HS-5 (cell line): ENCODE results near the gene HOXB3.

Experiments used
- DNase-seq: peaks from one replicate; pipeline ENCODE4 v3.0.0-alpha.2; 2012; ENCODE audit warnings: low read depth

The HOXB3 gene

GRCh38 chr17:48597778-48598631, 8.0 kb upstream of the HOXB3 start:
- DNase-seq, result no peak

DNA sequence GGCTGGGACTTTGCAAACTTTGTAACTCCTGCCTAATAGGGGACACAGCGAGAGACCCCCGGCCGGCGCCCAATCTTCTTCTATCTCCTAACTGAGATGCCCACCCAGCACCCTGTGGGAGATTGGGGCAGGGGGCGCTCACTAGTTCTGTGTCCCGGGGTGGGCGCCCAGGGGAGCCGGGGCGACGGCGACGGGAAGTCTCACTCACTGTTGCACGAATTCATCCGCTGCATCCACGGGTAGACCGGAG, 7.4 kb upstream of the HOXB3 start:
- DNase-seq, result no peak

- DNase-seq, result no peak
These were observed 6.9 kb upstream of the HOXB3 start for GRCh38 chr17:48596735-48597527.

- DNase-seq, result no peak
These were observed 6.1 kb upstream of the HOXB3 start for GRCh38 chr17:48596000-48596734.

- DNase-seq, result no peak
These were observed 5.4 kb upstream of the HOXB3 start for GRCh38 chr17:48595278-48595999.

GRCh38 chr17:48594538-48595277, 4.7 kb upstream of the HOXB3 start:
- no peak for DNase-seq

GRCh38 chr17:48593840-48594537, 3.9 kb upstream of the HOXB3 start:
- no peak for DNase-seq

- no peak for DNase-seq
These were observed 3.2 kb upstream of the HOXB3 start, which contains the start of gene HOXB5 for GRCh38 chr17:48593126-48593829. TSS of gene HOXB5 (minus strand) at chr17:48593779. CDS start at chr17:48593682, 97 bp downstream.

GRCh38 chr17:48592577-48592976, 2.5 kb upstream of the HOXB3 start:
- DNase-seq, result no peak

DNA sequence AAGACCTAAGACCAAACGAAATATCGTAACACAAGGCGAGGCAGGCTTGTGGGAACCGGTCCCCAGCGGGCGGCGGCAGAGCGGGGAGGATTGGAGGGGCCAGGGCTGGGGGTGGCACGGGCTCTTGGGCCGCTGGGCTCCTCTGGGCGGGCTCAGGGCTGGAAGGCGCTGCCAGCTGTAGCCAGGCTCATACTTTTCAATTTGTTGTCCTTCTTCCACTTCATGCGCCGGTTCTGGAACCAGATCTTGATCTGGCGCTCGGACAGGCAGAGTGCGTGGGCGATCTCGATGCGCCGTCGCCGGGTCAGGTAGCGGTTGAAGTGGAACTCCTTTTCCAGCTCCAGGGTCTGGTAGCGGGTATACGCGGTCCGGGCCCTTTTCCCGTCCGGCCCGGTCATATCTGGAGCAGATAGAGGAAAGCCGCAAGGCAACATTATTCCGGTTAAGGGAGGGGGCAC, 2.0 kb upstream of the HOXB3 start:
- DNase-seq, result no peak

DNA sequence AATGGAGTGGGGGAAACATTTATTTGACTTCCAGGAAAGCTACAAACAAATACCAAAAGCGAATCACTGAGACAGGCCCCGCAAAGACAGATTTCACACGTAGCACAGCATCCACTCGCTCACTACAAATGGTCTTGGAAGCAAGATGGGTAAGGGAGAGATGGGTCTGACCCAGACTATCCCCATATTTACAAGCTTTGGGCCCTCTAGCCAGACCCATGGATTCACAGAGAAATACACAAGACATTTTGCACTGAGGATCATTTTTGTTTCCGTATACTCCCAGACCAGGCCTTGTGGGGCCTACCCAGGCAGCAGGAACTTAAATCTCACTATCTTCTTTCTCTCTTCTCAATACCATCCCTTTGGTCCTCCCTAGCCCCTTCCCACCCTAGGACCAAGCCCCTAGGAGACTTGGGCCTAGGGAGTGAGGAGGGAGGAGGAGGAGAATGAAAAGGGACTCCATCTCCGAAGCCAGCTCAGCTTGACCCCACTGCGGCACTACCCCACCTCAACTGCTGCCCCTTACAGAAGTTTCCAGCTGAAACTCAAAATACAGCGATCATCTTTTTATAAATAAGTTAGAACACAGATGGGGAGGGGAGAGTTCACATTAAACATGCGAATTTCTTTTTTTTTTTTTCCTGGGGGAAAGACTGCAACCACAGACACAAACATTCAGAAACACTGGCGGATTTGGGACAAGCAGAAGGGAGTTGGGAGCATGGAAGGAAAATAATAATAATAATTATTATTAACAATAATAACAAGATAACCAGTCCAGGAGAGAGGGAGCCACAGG, 1.4 kb upstream of the HOXB3 start:
- no peak for DNase-seq

GRCh38 chr17:48590607-48591161, 643 bp upstream of the HOXB3 start:
- DNase-seq, result no peak

GRCh38 chr17:48589060-48589830, 796 bp downstream of the HOXB3 start:
- no peak for DNase-seq

GRCh38 chr17:48588528-48588927, 1.5 kb downstream of the HOXB3 start:
- DNase-seq, result no peak

- no peak for DNase-seq
These were observed 2.0 kb downstream of the HOXB3 start for GRCh38 chr17:48588074-48588415.

- DNase-seq, result no peak
These were observed 2.6 kb downstream of the HOXB3 start for GRCh38 chr17:48587276-48588073.
